Type B pancreatic cell (in vitro differentiated cells): ENCODE data around the gene NDUFS3. TPM values are rescaled to one million over a fixed set of nuclear protein-coding genes. Genes with fewer than 3 reads are reported as not detected.
"Not testable (repeated sequence)": the region's sequence is repeated elsewhere in the genome, so short reads cannot be mapped to it uniquely, and the experiment has no call there.

Experiments
- DNase-seq: peaks from one replicate; pipeline ENCODE4 v3.0.0; 2021; ENCODE audit warnings: mixed read lengths; ENCODE audit not compliant: unreplicated experiment; ENCODE audit errors: extremely low spot score
- H3K27ac Mint-ChIP-seq: 2 replicates; pipeline ENCODE4 v1.8.0; 2021; ENCODE audit warnings: mild to moderate bottlenecking, mixed read lengths
- H3K27me3 Mint-ChIP-seq: 2 replicates; pipeline ENCODE4 v1.8.0; 2021; ENCODE audit warnings: mixed read lengths
- H3K36me3 Mint-ChIP-seq: 2 replicates; pipeline ENCODE4 v1.8.0; 2021; ENCODE audit warnings: mixed read lengths
- H3K4me1 Mint-ChIP-seq: one replicate; pipeline ENCODE4 v1.8.0; 2021; ENCODE audit warnings: mixed read lengths; ENCODE audit not compliant: unreplicated experiment
- H3K4me3 Mint-ChIP-seq: 2 replicates; pipeline ENCODE4 v1.8.0; 2021; ENCODE audit warnings: mild to moderate bottlenecking, mixed read lengths
- H3K9me3 Mint-ChIP-seq: 2 replicates; pipeline ENCODE4 v1.8.0; 2021; ENCODE audit warnings: mixed read lengths
- CTCF ChIP-seq: fragments of 200-600 bp; sonication (generic); conservative IDR thresholded peaks from 2 replicates; pipeline ENCODE4 v1.5.0; 2021; ENCODE audit warnings: antibody characterized with exemption, mild to moderate bottlenecking
- total RNA-seq: library from RNA; stranded (reverse); gene quantifications from 2 replicates; pipeline ENCODE4 v1.2.1, GENCODE V29; 2021; ENCODE audit warnings: low replicate concordance

NDUFS3 gene
- total RNA-seq, 1 donor from 2014 or later = 161 TPM

GRCh38 chr11:47552566-47553405 is 26.1 kb upstream of the NDUFS3 start, which contains the start of gene CELF1:
Gene CELF1 (minus strand): TSS chr11:47553132. CDS start chr11:47499523, 53,609 bp downstream.
- H3K4me3 Mint-ChIP-seq = peak within 1 kb of the TSS; percentile 98
- peak within 1 kb of the TSS; percentile 98 for H3K27ac Mint-ChIP-seq
- no peaks in the 10 kb centered on the region for H3K27me3 Mint-ChIP-seq
- peak; percentile 95 for DNase-seq
- H3K9me3 Mint-ChIP-seq = no peaks in the 10 kb centered on the region
- peaks cover 21% of the 10 kb centered on the region for H3K4me1 Mint-ChIP-seq
- peak; percentile 95 for TF ChIP-seq CTCF
- peaks cover 12% of the 10 kb centered on the region for H3K36me3 Mint-ChIP-seq

GRCh38 chr11:47553406-47553743 is 25.5 kb upstream of the NDUFS3 start:
- Mint-ChIP-seq H3K27me3 (no peaks in the 10 kb centered on the region), H3K4me1 (peaks cover 21% of the 10 kb centered on the region), H3K9me3 (no peaks in the 10 kb centered on the region), H3K27ac (peak overlapping the region; percentile 89), H3K4me3 (peak overlapping the region; percentile 90), H3K36me3 (peaks cover 9% of the 10 kb centered on the region)
- no peak for DNase-seq
- TF ChIP-seq CTCF = peak; percentile 28

GRCh38 chr11:47557004-47557403 is 21.9 kb upstream of the NDUFS3 start:
- not testable (repeated sequence) for H3K27ac Mint-ChIP-seq, H3K27me3 Mint-ChIP-seq, H3K4me3 Mint-ChIP-seq, H3K9me3 Mint-ChIP-seq, H3K4me1 Mint-ChIP-seq, H3K36me3 Mint-ChIP-seq, DNase-seq

GRCh38 chr11:47558695-47559094 is 20.2 kb upstream of the NDUFS3 start:
- DNase-seq = no peak
- Mint-ChIP-seq H3K36me3 (no peaks in the 10 kb centered on the region), H3K27me3 (no peaks in the 10 kb centered on the region), H3K4me1 (no peaks in the 10 kb centered on the region), H3K9me3 (no peaks in the 10 kb centered on the region), H3K4me3 (no peak overlapping the region), H3K27ac (no peak overlapping the region)
- TF ChIP-seq CTCF = no peak

- Mint-ChIP-seq H3K27ac (no peak overlapping the region), H3K4me1 (no peaks in the 10 kb centered on the region), H3K9me3 (no peaks in the 10 kb centered on the region), H3K27me3 (no peaks in the 10 kb centered on the region), H3K36me3 (no peaks in the 10 kb centered on the region), H3K4me3 (no peak overlapping the region)
- DNase-seq = no peak
- no peak for TF ChIP-seq CTCF
Measured at GRCh38 chr11:47560426-47560825, 18.4 kb upstream of the NDUFS3 start.

GRCh38 chr11:47562393-47562792 is 16.5 kb upstream of the NDUFS3 start:
- H3K27ac Mint-ChIP-seq, H3K4me3 Mint-ChIP-seq: not testable (repeated sequence)

GRCh38 chr11:47564366-47564765 is 14.5 kb upstream of the NDUFS3 start:
- H3K36me3 Mint-ChIP-seq, H3K27me3 Mint-ChIP-seq, H3K4me1 Mint-ChIP-seq, H3K27ac Mint-ChIP-seq, H3K9me3 Mint-ChIP-seq, DNase-seq: not testable (repeated sequence)
- peak overlapping the region; percentile 51 for H3K4me3 Mint-ChIP-seq

More at GRCh38 chr11:47562393-47562792, 16.5 kb upstream of the NDUFS3 start:
- not testable (repeated sequence) for H3K27me3 Mint-ChIP-seq, H3K36me3 Mint-ChIP-seq, H3K9me3 Mint-ChIP-seq, H3K4me1 Mint-ChIP-seq, DNase-seq
